Epithelial cell of prostate (primary cell): ENCODE measurements around the gene CNIH2.
A peak's percentile ranks its signal among the peaks of the same experiment; 100 is the strongest.

Experiments used
- DNase-seq: peaks from one replicate; pipeline ENCODE4 v3.0.0-alpha.2; 2011; ENCODE audit warnings: low read depth, low spot score
- H3K27ac ChIP-seq: fragments of 450-650 bp; 2 replicates; pipeline ENCODE4 v1.5.1; 2017; ENCODE audit warnings: mild to moderate bottlenecking

CNIH2 gene

DNA sequence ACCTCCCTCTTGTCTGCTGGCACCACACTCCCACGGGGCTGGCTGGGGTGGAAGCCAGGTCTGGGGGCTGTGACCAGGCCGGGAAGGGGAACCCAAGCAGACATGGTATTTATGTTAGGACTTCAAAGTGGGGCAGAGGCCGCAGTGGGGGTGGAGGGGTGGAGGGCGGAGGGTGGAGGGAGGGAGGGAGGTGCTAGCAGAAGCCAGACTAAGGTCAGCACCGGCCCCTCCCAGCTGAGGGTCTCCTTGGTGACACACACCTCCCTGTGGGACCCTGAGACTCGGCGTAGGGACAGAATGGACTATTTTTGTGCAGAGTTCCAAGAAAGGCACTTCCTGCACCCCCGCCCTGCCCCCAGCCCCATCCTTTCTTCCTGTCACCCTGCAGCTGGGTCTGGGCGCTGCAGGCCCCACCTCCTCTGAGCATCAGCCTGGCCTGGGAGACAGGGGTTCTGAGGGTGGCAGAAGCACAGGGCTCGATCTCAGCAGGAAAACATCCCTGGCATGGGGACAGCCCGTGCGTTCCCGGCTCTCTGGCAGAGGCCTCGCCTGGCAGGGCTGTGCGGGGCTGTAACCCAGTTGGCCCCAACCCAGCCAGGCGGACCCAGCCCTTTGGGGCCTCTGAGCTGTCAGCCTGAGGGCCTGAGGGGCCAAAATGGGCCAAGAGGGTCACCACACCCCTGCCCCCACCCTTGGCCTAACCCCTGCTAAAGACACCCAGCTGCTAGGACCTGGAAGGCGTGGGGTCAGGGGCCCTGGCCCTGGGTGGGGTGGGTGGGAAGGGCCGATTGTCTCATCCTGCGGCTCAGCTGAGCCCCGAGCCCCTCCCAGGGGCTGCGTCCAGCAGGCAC, 48.5 kb downstream of the CNIH2 start:
- DNase-seq: no peak
- peak overlapping the region; percentile 71 for H3K27ac ChIP-seq

DNA sequence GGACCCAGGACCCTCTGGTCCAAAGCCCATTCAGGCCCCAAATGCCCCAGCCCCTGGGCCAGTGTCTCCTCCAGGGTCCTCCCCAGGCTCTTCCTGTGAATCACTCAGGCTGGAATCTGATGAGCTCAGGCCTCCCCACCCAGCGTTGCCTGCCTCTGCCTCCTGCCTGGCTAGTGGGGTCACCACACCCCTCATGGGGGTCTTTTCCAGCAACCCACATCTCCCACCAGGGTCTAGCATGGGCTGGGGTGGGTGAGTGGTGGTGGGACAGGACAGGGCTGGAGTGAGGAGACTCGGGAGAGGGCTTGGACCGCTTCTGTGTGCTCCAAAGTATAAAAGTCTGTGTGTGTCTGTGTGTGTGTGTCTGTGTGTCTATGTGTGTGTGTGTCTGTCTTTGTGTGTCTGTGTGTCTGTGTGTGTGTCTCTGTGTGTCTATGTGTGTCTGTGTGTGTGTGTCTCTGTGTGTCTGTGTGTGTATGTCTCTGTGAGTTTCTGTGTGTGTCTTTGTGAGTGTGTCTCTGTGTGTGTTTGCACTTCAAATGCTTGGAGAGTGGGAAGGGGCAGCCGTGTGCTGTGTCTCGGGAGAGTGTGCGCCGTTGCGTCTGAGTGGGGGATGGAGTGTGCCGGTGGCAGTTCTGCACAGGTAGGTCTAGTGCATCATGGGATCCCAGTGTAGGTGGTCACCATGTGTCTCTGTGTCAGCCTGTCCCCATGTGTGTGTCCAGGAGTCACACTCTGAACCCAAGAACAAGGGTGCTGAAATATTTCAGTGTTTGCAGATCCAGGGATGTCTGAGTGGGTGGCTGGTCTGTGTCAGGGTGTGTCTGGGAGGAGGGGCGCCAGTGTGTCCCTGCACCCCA, 49.4 kb downstream of the CNIH2 start:
- DNase-seq: no peak
- H3K27ac ChIP-seq: peak overlapping the region; percentile 71

DNA sequence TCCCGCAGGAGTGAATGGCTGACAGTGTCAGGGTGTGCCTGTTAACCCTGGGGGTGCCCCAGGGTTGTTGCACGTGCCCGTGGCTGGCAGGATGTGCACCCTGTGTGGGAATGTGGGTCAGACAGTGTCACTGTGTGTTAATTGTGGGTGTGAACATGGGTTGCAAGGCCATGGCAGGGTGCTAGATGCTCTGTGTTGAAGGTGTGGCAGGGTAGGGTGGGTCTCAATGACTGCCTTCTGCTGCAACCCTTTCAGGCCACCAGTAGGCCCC, 50.0 kb downstream of the CNIH2 start:
- no peak for DNase-seq
- H3K27ac ChIP-seq: peak overlapping the region; percentile 71

DNA sequence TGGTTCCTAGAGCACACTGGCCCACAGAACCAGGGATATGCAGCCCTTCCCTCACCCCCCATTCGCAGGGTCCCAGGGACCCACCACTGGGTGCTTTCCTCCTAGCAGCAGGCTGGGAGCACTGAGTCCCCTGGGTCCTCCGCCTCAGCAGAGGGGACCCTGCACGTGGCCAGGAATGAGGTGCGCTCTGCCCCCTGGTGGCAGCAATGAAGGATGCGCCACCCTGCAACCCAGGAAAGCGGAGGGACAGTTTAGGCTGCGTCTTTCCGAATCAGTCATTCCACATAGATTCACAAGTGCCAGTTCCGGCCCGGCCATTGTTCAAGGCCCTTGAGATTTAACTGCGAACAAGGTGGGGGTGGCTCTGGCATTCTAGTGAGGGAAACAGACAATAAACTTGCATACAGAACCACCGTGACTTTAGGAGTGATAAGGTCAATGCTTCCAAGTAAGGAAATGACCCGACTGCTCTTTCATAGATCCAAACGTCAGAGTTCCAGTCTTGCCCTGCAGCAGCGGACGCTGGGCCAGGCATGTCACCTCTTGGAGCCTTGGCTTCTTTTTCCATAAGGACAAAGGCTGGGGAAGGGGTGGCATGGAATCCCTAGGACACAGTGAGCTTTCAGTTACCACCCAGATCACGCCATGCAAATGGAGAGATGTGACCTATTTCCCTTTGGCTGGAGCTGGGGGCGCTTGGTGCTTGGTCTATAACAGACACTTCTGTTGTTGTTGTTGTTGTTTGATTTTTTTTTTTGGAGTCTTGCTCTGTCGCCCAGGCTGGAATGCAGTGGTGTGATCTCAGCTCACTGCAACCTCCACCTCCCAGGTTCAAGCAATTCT, 50.5 kb downstream of the CNIH2 start:
- H3K27ac ChIP-seq: peak overlapping the region; percentile 71
- DNase-seq: no peak

DNA sequence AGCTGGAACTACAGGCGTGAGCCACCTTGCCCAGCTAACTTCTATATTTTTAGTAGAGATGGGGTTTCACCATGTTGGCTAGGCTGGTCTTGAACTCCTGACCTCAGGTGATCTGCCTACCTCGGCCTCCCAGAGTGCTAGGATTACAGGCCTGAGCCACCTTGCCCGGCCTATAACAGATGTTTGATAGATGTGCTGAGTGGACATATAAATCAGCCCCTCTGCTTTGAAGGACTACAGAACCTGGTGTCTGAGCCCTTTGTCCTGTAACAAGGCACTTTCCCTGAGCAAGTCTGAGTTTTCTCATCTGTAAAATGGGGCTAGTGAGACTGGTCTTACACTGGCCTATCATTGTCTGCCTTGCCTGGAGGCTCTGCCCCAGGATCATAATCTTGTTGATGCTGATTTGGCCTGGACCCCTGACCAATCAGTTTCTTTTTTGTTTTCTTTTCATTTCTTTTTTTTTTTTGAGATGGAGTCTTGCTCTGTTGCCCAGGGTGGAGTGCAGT, 51.2 kb downstream of the CNIH2 start:
- no peak for DNase-seq
- peak overlapping the region; percentile 71 for H3K27ac ChIP-seq

DNA sequence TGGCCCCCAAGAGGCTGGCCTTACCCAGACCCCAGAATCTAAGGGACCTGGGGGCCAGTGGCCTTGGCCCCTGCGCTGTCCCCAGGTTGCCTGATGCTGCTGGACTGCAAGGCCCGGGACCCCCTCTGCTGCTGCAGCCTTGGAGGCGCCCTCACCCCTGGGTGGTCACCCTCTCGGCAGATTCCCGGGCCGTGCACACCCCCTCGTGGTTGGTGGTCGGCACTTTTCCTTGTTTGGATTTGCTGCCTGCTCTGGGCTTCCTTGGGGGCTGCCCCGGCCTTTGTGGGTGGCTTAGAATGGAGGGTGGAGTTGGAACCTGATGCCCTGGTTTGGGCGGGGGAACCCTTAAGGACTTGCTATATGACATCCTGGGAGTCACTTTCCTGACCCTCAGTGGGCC, 53.0 kb downstream of the CNIH2 start:
- no peak for DNase-seq
- no peak overlapping the region for H3K27ac ChIP-seq

DNA sequence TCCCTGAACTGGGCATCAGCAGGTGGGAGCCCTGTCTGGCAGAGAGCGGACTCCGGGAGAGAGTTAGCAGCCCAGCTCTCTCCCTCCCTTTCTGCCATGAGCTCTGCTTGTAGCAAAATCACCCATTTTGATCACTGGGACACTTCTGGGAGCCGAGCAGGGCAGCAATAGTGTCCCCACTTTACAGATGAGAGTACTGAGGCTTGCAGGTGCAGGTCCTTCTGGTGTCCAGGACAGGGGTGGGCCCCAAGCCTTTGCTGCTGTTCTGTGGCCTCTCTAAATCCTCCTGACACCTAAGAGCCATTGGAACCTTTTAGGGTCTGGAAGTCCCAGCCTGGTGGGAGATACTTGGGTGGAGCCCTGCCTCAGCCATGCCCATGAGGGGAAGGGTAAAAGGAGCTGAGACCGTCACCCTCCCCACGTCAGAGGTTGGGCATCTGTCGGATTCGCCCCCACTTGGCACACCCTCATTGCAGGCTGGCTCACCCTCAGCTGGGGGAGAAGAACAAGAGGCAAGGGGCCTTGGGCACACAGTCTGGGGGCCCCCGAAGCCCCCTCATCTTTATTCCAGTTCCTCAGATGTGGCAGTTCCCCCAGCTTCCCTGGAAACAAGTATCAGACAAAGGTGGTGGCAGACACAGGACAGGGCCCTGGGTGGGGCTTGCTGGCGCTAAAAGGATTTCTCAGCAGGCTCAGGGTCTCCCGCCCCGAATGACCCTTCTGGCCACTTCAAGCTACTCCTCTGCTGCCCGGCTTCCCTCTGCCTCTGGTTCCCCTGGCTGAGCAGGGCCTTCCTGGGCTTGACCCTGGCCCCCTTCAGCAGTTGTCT, 53.8 kb downstream of the CNIH2 start:
- no peak overlapping the region for H3K27ac ChIP-seq
- DNase-seq: no peak

DNA sequence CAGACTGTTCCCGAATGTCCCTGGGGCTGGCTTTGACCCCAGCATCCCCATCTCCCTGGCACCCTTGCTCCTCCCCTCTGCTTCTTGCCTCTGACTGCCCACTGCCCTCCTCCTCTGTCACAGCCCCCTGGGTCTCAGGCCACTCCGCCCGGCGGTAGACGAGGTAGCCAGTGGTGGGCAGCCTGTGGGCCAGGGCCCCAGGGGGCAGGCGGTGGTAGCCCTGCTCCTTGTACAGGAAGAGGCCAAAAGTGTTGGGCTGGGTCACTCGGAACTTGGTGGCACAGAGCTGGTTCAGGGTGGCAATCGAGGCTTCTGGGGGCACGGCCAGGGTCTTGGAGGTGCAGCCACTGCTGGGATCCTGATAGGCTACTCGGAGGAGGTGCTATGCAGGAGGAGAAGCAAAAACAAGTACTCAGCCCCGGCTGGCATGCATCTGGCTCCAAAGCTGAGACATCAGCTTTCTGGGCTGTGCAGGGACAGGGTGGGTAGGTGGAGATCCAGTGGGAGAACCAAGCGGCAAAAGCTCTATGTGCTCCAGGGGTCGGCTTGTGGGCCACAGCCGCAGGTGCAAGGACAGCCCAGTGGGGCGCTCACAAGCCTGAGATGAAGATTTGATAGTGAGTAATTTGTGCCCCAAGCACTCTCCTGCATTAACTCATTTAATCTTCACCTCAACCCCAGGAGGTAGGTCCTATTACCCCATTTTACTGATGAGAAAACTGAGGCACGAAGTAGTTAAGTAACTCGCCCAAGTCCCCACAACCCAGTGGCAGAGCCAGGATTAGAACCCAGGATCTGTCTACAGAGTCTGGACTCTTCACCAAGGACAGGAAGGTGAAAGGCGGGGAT, 54.6 kb downstream of the CNIH2 start:
- H3K27ac ChIP-seq: no peak overlapping the region
- no peak for DNase-seq

DNA sequence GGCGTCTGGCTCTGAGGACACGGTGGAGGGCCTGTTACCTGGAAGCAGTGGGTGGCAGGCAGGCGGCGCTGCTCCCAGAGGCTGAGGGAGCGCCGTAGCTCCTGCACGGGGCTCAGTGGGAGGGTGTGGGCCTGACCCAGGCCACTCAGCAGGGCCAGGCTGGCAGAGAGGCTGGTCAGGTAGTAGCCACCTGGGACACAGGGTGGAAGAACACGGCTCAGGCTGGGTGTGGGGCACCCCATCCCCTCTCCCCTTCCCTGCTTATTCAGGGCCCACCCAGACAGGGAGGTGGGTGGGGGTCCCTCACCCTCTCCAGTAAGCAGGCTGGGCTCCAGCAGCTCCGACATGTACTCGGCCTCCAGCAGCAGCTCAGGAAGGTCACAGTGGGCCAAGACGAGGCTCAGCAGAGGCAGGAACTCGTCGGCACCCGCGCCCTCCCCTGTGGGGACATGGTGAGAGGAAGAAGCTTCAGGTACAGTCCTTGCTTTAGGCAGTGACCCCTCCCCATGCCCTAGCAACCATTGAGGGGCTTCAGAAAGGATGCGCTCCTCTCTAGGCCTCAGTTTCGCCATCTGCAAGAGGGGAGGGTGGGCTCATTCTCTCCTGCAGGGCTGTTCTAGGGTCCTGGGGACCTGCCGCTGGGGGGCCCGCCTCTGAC, 55.4 kb downstream of the CNIH2 start:
- no peak overlapping the region for H3K27ac ChIP-seq
- no peak for DNase-seq
